Naive B cell (primary cell): ENCODE results near the gene RPL29. TPM values are rescaled to one million over a fixed set of nuclear protein-coding genes. Genes with fewer than 3 reads are reported as not detected.
A peak's percentile ranks its signal among the peaks of the same experiment; 100 is the strongest.
"Not testable (repeated sequence)": the region's sequence is repeated elsewhere in the genome, so short reads cannot be mapped to it uniquely, and the experiment has no call there.

ENCODE experiments used
- ATAC-seq, 2 donors: fragments of 150-1000 bp; cut with Tn5 transposase; 2 replicates each; pipeline ENCODE4 v1.10.0; 2021; ENCODE audit warnings: low read depth in 2 of 2, mild to moderate bottlenecking in 2 of 2, moderate library complexity in 2 of 2
- DNase-seq: peaks from one replicate; pipeline ENCODE4 v3.0.0; 2022
- H3K27ac Mint-ChIP-seq, 6 donors: one replicate each; pipeline ENCODE4 v1.8.0; 2020 to 2022; ENCODE audit warnings: mild to moderate bottlenecking in 6 of 6, mixed read lengths in 6 of 6, moderate library complexity in 5 of 6, inconsistent platforms in 2 of 6
- H3K27me3 Mint-ChIP-seq, 3 donors: one replicate each; pipeline ENCODE4 v1.8.0; 2021 to 2022; ENCODE audit warnings: mixed read lengths in 3 of 3, mild to moderate bottlenecking in 1 of 3
- H3K36me3 Mint-ChIP-seq, 2 donors: one replicate each; pipeline ENCODE4 v1.8.0; 2020 to 2022; ENCODE audit warnings: mixed read lengths in 2 of 2, inconsistent platforms in 1 of 2, mild to moderate bottlenecking in 1 of 2
- H3K4me1 Mint-ChIP-seq, 3 donors: one replicate each; pipeline ENCODE4 v1.8.0; 2020 to 2022; ENCODE audit warnings: mixed read lengths in 3 of 3, inconsistent platforms in 1 of 3, mild to moderate bottlenecking in 1 of 3, moderate library complexity in 1 of 3
- H3K4me3 Mint-ChIP-seq, 8 donors: one replicate each; pipeline ENCODE4 v1.8.0; 2020 to 2022; ENCODE audit warnings: mild to moderate bottlenecking in 8 of 8, mixed read lengths in 8 of 8, moderate library complexity in 8 of 8, inconsistent platforms in 2 of 8
- H3K9me3 Mint-ChIP-seq, 7 donors: one replicate each; pipeline ENCODE4 v1.8.0; 2020 to 2022; ENCODE audit warnings: mixed read lengths in 7 of 7, mild to moderate bottlenecking in 5 of 7, inconsistent platforms in 2 of 7, moderate library complexity in 1 of 7
- polyA plus RNA-seq, 6 donors: library from polyadenylated mRNA; unstranded; fragments of 300-500 nt; fragmentation: Illumina TruSeq; gene quantifications; one replicate each; pipeline ENCODE4 v1.2.3, GENCODE V29; 2021; ENCODE audit warnings: low read depth in 6 of 6

The RPL29 gene
- polyA plus RNA-seq, 6 donors from 2014 or later: 871 to 1,582 (median 1,414) TPM

GRCh38 chr3:51994530-51994929, 1.2 kb downstream of the RPL29 start:
- H3K4me3 Mint-ChIP-seq: peak overlapping the region; percentile 95 to 100 (median 100)
- peak overlapping the region in 5 of 6 donors; percentile 82 to 100 (median 100) for H3K27ac Mint-ChIP-seq
- DNase-seq (no peak), ATAC-seq (no peak)
- H3K36me3 Mint-ChIP-seq: peaks cover 0 to 7% of the 10 kb centered on the region in 2 donors
- H3K27me3 Mint-ChIP-seq: peaks cover 0 to 10% (median 7%) of the 10 kb centered on the region in 3 donors
- peaks cover 19 to 48% (median 36%) of the 10 kb centered on the region in 3 donors for H3K4me1 Mint-ChIP-seq
- peaks cover 0 to 2% (median 0%) of the 10 kb centered on the region in 7 donors for H3K9me3 Mint-ChIP-seq

- DNase-seq, H3K36me3 Mint-ChIP-seq, ATAC-seq, H3K9me3 Mint-ChIP-seq: not testable (repeated sequence)
- H3K27me3 Mint-ChIP-seq: peaks cover 0 to 10% (median 7%) of the 10 kb centered on the region in 3 donors
- H3K4me3 Mint-ChIP-seq: peak overlapping the region in 3 of 8 donors; percentile 12 to 100 (median 95)
- peaks cover 26 to 48% (median 36%) of the 10 kb centered on the region in 3 donors for H3K4me1 Mint-ChIP-seq
- peak overlapping the region in 2 of 6 donors; percentile 24 to 100 for H3K27ac Mint-ChIP-seq
Observed at GRCh38 chr3:51993657-51994056, 2.0 kb downstream of the RPL29 start.

- no peak overlapping the region for H3K4me3 Mint-ChIP-seq
- H3K27ac Mint-ChIP-seq: peak overlapping the region in 1 of 6 donors; percentile 59
- no peak for DNase-seq
- peaks cover 0 to 7% of the 10 kb centered on the region in 2 donors for H3K36me3 Mint-ChIP-seq
- peaks cover 0 to 2% (median 0%) of the 10 kb centered on the region in 7 donors for H3K9me3 Mint-ChIP-seq
- ATAC-seq: no peak
- peaks cover 28 to 48% (median 36%) of the 10 kb centered on the region in 3 donors for H3K4me1 Mint-ChIP-seq
- no peaks in the 10 kb centered on the region for H3K27me3 Mint-ChIP-seq
Observed at GRCh38 chr3:51992017-51992682, 3.5 kb downstream of the RPL29 start.

- Mint-ChIP-seq H3K4me1 (peaks cover 24 to 40% (median 37%) of the 10 kb centered on the region in 3 donors), H3K27ac (peak overlapping the region in 1 of 6 donors; percentile 60)
- ATAC-seq, H3K9me3 Mint-ChIP-seq, H3K36me3 Mint-ChIP-seq, H3K27me3 Mint-ChIP-seq, H3K4me3 Mint-ChIP-seq, DNase-seq: not testable (repeated sequence)
Observed at GRCh38 chr3:51990501-51990971, 5.2 kb downstream of the RPL29 start.

- H3K27ac Mint-ChIP-seq: peak overlapping the region in 2 of 6 donors; percentile 33 to 65
- ATAC-seq: no peak
- no peak overlapping the region for H3K4me3 Mint-ChIP-seq
- H3K9me3 Mint-ChIP-seq: no peaks in the 10 kb centered on the region
- no peak for DNase-seq
- H3K4me1 Mint-ChIP-seq: peaks cover 16 to 31% (median 25%) of the 10 kb centered on the region in 3 donors
- H3K36me3 Mint-ChIP-seq: no peaks in the 10 kb centered on the region
- no peaks in the 10 kb centered on the region for H3K27me3 Mint-ChIP-seq
Observed at GRCh38 chr3:51988286-51989146, 7.2 kb downstream of the RPL29 start.

- no peaks in the 10 kb centered on the region for H3K36me3 Mint-ChIP-seq
- H3K4me3 Mint-ChIP-seq: peak overlapping the region in 2 of 8 donors; percentile 15 to 40
- H3K27me3 Mint-ChIP-seq: no peaks in the 10 kb centered on the region
- H3K4me1 Mint-ChIP-seq: peaks cover 20 to 30% (median 30%) of the 10 kb centered on the region in 3 donors
- H3K27ac Mint-ChIP-seq: peak overlapping the region in 3 of 6 donors; percentile 15 to 29 (median 16)
- DNase-seq: no peak
- no peak for ATAC-seq
- no peaks in the 10 kb centered on the region for H3K9me3 Mint-ChIP-seq
Observed at GRCh38 chr3:51987568-51987967, 8.1 kb downstream of the RPL29 start.

GRCh38 chr3:51986010-51986947, 9.4 kb downstream of the RPL29 start:
- Mint-ChIP-seq H3K9me3 (no peaks in the 10 kb centered on the region), H3K4me3 (peak overlapping the region in 1 of 8 donors; percentile 77)
- no peak for ATAC-seq

GRCh38 chr3:51985063-51985462, 10.6 kb downstream of the RPL29 start:
- Mint-ChIP-seq H3K36me3 (no peaks in the 10 kb centered on the region), H3K4me1 (peaks cover 27 to 38% (median 33%) of the 10 kb centered on the region in 3 donors), H3K4me3 (peak overlapping the region in 5 of 8 donors; percentile 66 to 92 (median 77)), H3K9me3 (no peaks in the 10 kb centered on the region), H3K27ac (peak overlapping the region in 2 of 6 donors; percentile 88), H3K27me3 (no peaks in the 10 kb centered on the region)
- DNase-seq: no peak
- ATAC-seq: no peak

More at GRCh38 chr3:51986010-51986947, 9.4 kb downstream of the RPL29 start:
- H3K36me3 Mint-ChIP-seq: no peaks in the 10 kb centered on the region
- H3K27me3 Mint-ChIP-seq: no peaks in the 10 kb centered on the region
- H3K4me1 Mint-ChIP-seq: peaks cover 22 to 31% (median 31%) of the 10 kb centered on the region in 3 donors
- no peak for DNase-seq
- peak overlapping the region in 4 of 6 donors; percentile 13 to 69 (median 48) for H3K27ac Mint-ChIP-seq

GRCh38 chr3:51984269-51984647, 11.4 kb downstream of the RPL29 start:
- H3K4me3 Mint-ChIP-seq: peak overlapping the region; percentile 81 to 96 (median 93)

GRCh38 chr3:51983578-51984268, 12.0 kb downstream of the RPL29 start:
- no peaks in the 10 kb centered on the region for H3K9me3 Mint-ChIP-seq
- no peaks in the 10 kb centered on the region for H3K36me3 Mint-ChIP-seq
- no peak for DNase-seq
- H3K4me1 Mint-ChIP-seq: peaks cover 21 to 38% (median 33%) of the 10 kb centered on the region in 3 donors
- peak overlapping the region; percentile 84 to 96 (median 95) for H3K4me3 Mint-ChIP-seq
- H3K27ac Mint-ChIP-seq: peak overlapping the region; percentile 53 to 95 (median 88)
- no peaks in the 10 kb centered on the region for H3K27me3 Mint-ChIP-seq
- ATAC-seq: peak in 1 of 2 donors; percentile 13

More at GRCh38 chr3:51984269-51984647, 11.4 kb downstream of the RPL29 start:
- no peak for DNase-seq
- Mint-ChIP-seq H3K36me3 (no peaks in the 10 kb centered on the region), H3K9me3 (no peaks in the 10 kb centered on the region), H3K4me1 (peaks cover 26 to 38% (median 33%) of the 10 kb centered on the region in 3 donors), H3K27me3 (no peaks in the 10 kb centered on the region), H3K27ac (peak overlapping the region in 3 of 6 donors; percentile 6 to 88 (median 80))
- no peak for ATAC-seq

- ATAC-seq (peak; percentile 79 to 80), DNase-seq (peak; percentile 66)
- no peaks in the 10 kb centered on the region for H3K36me3 Mint-ChIP-seq
- no peaks in the 10 kb centered on the region for H3K9me3 Mint-ChIP-seq
- H3K27me3 Mint-ChIP-seq: no peaks in the 10 kb centered on the region
- H3K4me3 Mint-ChIP-seq: peak within 1 kb of the TSS; percentile 84 to 96 (median 95)
- H3K4me1 Mint-ChIP-seq: peaks cover 18 to 38% (median 33%) of the 10 kb centered on the region in 3 donors
- peak within 1 kb of the TSS; percentile 53 to 98 (median 92) for H3K27ac Mint-ChIP-seq
Observed at GRCh38 chr3:51982838-51983577, 12.7 kb downstream of the RPL29 start, which contains the start of gene ACY1. Gene ACY1 (plus strand): TSS chr3:51983535. CDS start chr3:51984065, 530 bp downstream.
